GM12878 (cell line): ENCODE measurements around the gene ZNF428.

Source experiments
- BHLHE40 ChIP-seq, 2 experiments: fragments of 450-650 bp in 1 of 2; IDR thresholded peaks; 2 replicates each; pipeline ENCODE4 v1.6.1; 2011 to 2017; ENCODE audit warnings: low read depth in 2 of 2, borderline replicate concordance in 1 of 2, improper control_type of control experiment in 1 of 2, low read length in 1 of 2, mild to moderate bottlenecking in 1 of 2
- HDAC6 ChIP-seq: fragments of 200-600 bp; sonication (generic); IDR thresholded peaks from one replicate; pipeline ENCODE4 v1.8.0; 2017; ENCODE audit warnings: antibody characterized with exemption; ENCODE audit not compliant: unreplicated experiment
- SIN3A ChIP-seq: IDR thresholded peaks from 2 replicates; pipeline ENCODE4 v1.6.1; 2012; ENCODE audit warnings: low read depth, low read length, improper control_type of control experiment

DNA sequence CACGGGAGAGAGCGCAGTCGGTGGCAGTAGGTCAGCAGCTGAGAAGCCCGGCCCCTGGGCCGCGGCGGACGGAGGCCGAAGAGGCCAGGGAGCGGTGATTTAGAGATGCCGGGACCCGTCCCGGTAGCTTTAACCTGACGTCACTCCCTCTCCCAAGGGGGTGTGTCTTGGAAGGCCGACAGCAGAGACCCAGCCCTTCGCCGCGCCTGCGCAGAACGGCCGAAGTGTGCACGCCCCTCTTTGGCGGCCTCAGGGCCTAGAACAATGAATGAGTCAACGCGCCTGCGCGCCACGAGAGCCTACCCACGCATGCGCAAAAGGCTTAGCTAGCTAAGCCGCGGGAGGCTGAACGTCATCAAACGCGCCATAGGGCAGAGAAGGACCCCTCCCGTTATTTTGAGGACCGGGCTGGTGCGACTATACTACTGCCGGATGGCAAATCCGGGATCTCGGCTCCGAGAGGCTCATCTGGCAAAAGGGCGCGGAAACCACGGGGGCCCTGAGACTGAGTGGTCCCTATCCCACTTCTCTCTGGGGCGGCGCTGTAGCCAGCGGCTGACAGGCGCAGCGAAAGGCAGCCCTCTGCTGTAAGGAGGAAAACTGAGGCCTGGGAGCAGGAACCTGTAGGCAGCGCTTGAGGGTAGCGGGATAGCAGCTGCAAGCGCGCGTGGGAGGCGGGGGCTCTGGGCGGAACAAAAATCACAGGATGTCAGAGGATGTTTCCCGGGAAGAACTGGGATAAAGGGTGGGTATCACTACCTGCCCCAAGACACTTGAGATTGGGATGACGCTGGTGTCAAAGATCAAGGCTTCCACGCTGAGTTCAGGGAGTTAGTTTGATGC lies 23.2 kb downstream of the ZNF428 start, which contains the start of the genes IRGQ and ZNF576:
- TF ChIP-seq BHLHE40 (IDR thresholded peaks at IDR 0.05; ENCODE audit: borderline replicate concordance in 1 of 2, low read depth in 2 of 2, low read length in 1 of 2) (0 out of 4 replicates have a peak, but pooled peaks have one; percentile 30 to 44), HDAC6 (no peak), SIN3A (no peak; the same call in none of the 2 replicates)
